Smooth muscle cell (in vitro differentiated cells): Measurements from ENCODE around the gene RBPJ. TPM values are rescaled to one million over a fixed set of nuclear protein-coding genes. Genes with fewer than 3 reads are reported as not detected.

Source experiments
- DNase-seq: peaks from one replicate; lab custom pipeline; 2025; ENCODE audit not compliant: unreplicated experiment; lab: John Stamatoyannopoulos, UW
- H2AFZ ChIP-seq: fragments of 200-600 bp; sonication (generic); 2 replicates; pipeline ENCODE4 v1.6.0; 2016; ENCODE audit warnings: antibody characterized with exemption, low read depth, mild to moderate bottlenecking
- H3F3A ChIP-seq: fragments of 200-600 bp; sonication (generic); 2 replicates; pipeline ENCODE4 v1.6.0; 2017; ENCODE audit warnings: antibody characterized with exemption, low read depth
- H3K27ac ChIP-seq: fragments of 200-600 bp; sonication (generic); 2 replicates; pipeline ENCODE4 v1.5.1; 2016; ENCODE audit warnings: low read depth, mild to moderate bottlenecking
- H3K27me3 ChIP-seq: fragments of 200-600 bp; sonication (generic); 2 replicates; pipeline ENCODE4 v1.6.1; 2016; ENCODE audit warnings: low read depth, mild to moderate bottlenecking
- H3K36me3 ChIP-seq: fragments of 200-600 bp; sonication (generic); 2 replicates; pipeline ENCODE4 v1.5.1; 2016; ENCODE audit warnings: low read depth
- H3K4me1 ChIP-seq: fragments of 200-600 bp; sonication (generic); 2 replicates; pipeline ENCODE4 v1.5.1; 2016; ENCODE audit warnings: low read depth
- H3K4me2 ChIP-seq: fragments of 200-600 bp; sonication (generic); 2 replicates; pipeline ENCODE4 v1.6.0; 2016; ENCODE audit warnings: mild to moderate bottlenecking
- H3K4me3 ChIP-seq: fragments of 200-600 bp; sonication (generic); 2 replicates; pipeline ENCODE4 v1.5.1; 2016; ENCODE audit warnings: mild to moderate bottlenecking
- H3K79me2 ChIP-seq: fragments of 200-600 bp; sonication (generic); 2 replicates; pipeline ENCODE4 v1.6.0; 2016; ENCODE audit warnings: low read depth, mild to moderate bottlenecking
- H3K9ac ChIP-seq: fragments of 200-600 bp; sonication (generic); 2 replicates; pipeline ENCODE4 v1.6.0; 2016; ENCODE audit warnings: low read depth
- H3K9me3 ChIP-seq: fragments of 200-600 bp; sonication (generic); replicated peaks from 2 replicates; pipeline ENCODE4 v1.5.1; 2016; ENCODE audit warnings: low read depth
- H4K20me1 ChIP-seq: fragments of 200-600 bp; sonication (generic); 2 replicates; pipeline ENCODE4 v1.6.0; 2016; ENCODE audit warnings: low read depth
- WGBS: methylation state at CpG from one replicate; pipeline ENCODE4 v1.1.7; 2016; ENCODE audit warnings: low lambda C conversion rate; 5-methylcytosine and 5-hydroxymethylcytosine counted together
- polyA plus RNA-seq: library from polyadenylated mRNA; unstranded; fragments of >200 nt; fragmentation: Nextera tagmentation; extraction: Ambion mirVana; gene quantifications from 2 replicates; pipeline ENCODE4 v1.2.1, GENCODE V29; 2016
- total RNA-seq: library from RNA; depleted of rRNA; stranded (reverse); fragments of >200 nt; gene quantifications from 2 replicates; pipeline ENCODE4 v1.2.3, GENCODE V29; 2014
- TF ChIP-seq, protein P1 (sequence below): fragments of 200-600 bp; sonication (generic); IDR thresholded peaks from 2 replicates; pipeline ENCODE4 v1.5.1; 2017; ENCODE audit warnings: borderline replicate concordance, mild to moderate bottlenecking, antibody characterized with exemption; ENCODE audit not compliant: insufficient read depth, poor library complexity, severe bottlenecking

RBPJ gene
- total and polyA plus RNA-seq, 2 experiments from 2014 or later = 96.9 to 137 TPM

DNA sequence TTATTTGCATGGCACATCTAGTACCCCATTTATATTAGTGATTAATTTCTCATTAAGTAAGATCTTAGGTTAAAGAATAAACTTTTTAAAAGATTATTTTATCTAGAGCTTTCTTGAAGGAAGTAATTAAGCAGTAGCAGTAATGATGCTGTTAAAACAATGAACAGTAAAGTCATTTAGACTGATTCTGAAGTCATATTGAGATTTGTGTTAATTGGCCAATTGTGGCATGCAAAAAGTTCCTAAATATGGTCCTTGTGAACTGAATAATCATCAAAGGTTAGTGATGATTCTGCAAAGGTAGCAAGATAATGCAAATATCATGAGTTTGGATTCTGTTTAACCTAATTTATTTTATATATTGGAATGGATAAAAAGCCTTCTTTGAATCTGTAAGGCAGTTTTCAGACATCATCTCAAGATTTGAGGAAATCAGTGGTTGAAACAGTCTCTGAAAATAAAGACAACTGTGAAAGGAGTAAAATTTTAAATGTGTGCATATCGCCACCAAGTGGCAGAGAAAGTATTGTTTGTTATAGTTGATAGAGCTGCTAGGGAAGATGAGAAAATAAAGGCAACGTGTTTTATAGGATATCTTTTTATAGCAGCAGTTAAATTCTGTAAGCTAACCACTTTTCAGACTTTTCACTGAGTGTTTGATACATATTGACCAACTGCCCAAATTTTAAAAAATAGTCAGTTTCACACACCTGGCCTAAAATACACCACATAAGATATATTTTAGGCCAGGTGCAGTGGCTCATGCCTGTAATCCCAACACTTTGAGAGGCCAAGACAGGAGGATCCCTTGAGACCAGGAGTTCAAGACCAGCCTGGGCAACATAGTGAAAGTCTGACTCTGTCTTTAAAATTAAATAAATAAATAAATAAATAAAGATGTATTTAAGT, 89.8 kb downstream of the RBPJ start:
- Histone ChIP-seq H3K4me1 (peaks cover 20% of the 10 kb centered on the region), H2AFZ (no peak overlapping the region), H3F3A (no peaks in the 10 kb centered on the region), H3K9ac (no peak overlapping the region), H4K20me1 (peaks cover 35% of the 10 kb centered on the region), H3K27me3 (no peaks in the 10 kb centered on the region), H3K79me2 (peaks cover 45% of the 10 kb centered on the region), H3K4me3 (no peak overlapping the region), H3K36me3 (peaks cover 13% of the 10 kb centered on the region), H3K4me2 (no peak overlapping the region), H3K9me3 (peaks cover 5% of the 10 kb centered on the region), H3K27ac (peak overlapping the region; percentile 6)
- TF ChIP-seq, protein P1, sequence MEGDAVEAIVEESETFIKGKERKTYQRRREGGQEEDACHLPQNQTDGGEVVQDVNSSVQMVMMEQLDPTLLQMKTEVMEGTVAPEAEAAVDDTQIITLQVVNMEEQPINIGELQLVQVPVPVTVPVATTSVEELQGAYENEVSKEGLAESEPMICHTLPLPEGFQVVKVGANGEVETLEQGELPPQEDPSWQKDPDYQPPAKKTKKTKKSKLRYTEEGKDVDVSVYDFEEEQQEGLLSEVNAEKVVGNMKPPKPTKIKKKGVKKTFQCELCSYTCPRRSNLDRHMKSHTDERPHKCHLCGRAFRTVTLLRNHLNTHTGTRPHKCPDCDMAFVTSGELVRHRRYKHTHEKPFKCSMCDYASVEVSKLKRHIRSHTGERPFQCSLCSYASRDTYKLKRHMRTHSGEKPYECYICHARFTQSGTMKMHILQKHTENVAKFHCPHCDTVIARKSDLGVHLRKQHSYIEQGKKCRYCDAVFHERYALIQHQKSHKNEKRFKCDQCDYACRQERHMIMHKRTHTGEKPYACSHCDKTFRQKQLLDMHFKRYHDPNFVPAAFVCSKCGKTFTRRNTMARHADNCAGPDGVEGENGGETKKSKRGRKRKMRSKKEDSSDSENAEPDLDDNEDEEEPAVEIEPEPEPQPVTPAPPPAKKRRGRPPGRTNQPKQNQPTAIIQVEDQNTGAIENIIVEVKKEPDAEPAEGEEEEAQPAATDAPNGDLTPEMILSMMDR = peak; percentile 66
- 13% methylated on average over 2 of the region's 2 CpGs for WGBS
- DNase-seq = no peak

DNA sequence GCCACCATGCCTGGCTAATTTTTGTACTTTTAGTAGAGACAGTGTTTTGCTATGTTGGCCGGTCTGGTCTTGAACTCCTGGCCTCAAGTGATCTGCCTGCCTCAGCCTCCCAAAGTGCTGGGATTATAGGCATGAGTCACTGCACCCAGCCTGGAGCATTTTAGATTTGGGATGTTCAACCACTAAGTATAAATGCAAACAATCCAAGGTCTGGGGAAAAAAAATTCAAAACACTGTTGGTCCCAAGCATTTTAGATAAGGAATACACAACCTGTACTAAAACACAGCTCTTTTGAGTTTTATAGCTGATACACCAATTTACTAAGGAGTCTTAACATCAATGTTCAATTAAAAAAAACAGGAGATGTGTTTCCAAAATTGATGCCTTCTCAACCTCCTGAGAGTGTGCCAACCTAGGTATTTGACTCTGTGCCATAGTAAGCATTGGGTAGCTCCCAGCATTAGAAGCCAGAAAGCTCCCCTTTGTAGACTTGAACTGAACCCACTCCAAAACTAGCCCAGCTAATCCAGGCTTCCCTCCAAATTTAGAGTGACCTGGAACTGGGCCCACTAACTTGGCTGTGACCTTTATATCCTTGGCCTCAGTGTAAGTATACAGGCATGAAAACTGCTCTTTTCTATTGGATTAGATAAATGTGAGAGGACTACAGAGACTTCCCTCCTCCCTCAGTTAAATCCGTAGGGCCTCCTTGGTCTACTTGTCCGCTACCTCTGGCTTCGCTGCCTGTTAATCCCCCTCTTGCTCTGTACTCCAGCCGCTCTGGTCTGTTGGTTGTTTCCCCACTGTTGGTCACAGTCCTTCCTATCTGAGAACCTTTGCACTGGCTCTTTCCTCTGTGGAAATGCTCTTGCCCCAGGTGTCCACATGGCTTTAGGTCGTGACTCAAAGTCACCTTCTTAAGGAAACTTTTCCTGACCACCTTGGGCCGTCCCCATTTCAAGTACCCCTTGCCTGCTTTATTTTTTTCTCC, 91.9 kb downstream of the RBPJ start:
- H3K27me3 ChIP-seq = no peaks in the 10 kb centered on the region
- no peak overlapping the region for H3K4me3 ChIP-seq
- H3K9me3 ChIP-seq = no peaks in the 10 kb centered on the region
- no peak for DNase-seq
- H3K36me3 ChIP-seq = peaks cover 8% of the 10 kb centered on the region
- H3K4me1 ChIP-seq = peaks cover 3% of the 10 kb centered on the region
- no peak overlapping the region for H3K4me2 ChIP-seq
- no peak overlapping the region for H3K27ac ChIP-seq
- H3K9ac ChIP-seq = no peak overlapping the region
- peaks cover 35% of the 10 kb centered on the region for H4K20me1 ChIP-seq
- peaks cover 34% of the 10 kb centered on the region for H3K79me2 ChIP-seq
- 93% methylated on average over 7 of the region's 7 CpGs for WGBS
- H3F3A ChIP-seq = no peaks in the 10 kb centered on the region
- TF ChIP-seq, protein P1 = no peak
- no peak overlapping the region for H2AFZ ChIP-seq

DNA sequence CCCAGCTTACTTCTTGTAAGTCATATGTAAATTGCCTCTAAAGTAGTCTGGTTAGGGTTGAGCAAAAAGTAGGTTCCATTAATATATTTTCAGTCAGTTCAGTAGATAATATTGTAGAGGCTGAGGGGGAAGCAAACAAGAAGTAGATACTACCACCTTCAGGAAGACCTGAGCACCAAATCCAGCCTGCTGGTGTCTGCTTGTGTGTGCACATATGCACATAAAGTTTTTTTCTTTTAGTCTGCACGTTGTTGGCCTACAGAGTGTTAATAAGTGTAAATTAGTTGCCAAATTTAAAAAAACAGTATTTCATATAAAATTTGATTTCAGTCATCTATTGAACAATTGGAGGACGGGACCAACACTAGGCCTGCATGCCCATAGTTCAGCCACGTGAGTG, 92.8 kb downstream of the RBPJ start:
- Histone ChIP-seq H3K4me3 (no peak overlapping the region), H3K27me3 (no peaks in the 10 kb centered on the region), H3F3A (no peaks in the 10 kb centered on the region), H3K36me3 (peaks cover 8% of the 10 kb centered on the region), H3K4me1 (no peaks in the 10 kb centered on the region), H3K4me2 (no peak overlapping the region), H3K9me3 (no peaks in the 10 kb centered on the region), H3K27ac (no peak overlapping the region), H3K9ac (no peak overlapping the region), H4K20me1 (peaks cover 35% of the 10 kb centered on the region), H2AFZ (no peak overlapping the region), H3K79me2 (peaks cover 26% of the 10 kb centered on the region)
- DNase-seq = no peak
- WGBS = 92% methylated on average over 3 of the region's 3 CpGs
- TF ChIP-seq, protein P1 = no peak
